Stimulated activated CD8-positive, alpha-beta memory T cell treated with anti-CD3 and anti-CD28 coated beads, Interleukin-7, amount 100 ng/mL, for 48 hours (primary cell): ENCODE data around the gene OR2M7.
"Not testable (repeated sequence)": the region's sequence is repeated elsewhere in the genome, so short reads cannot be mapped to it uniquely, and the experiment has no call there.

ENCODE experiments used
- DNase-seq, 2 donors: peaks; one replicate each; pipeline ENCODE4 v3.0.0-alpha.2; 2020; ENCODE audit warnings: low read depth in 1 of 2; ENCODE audit errors: extremely low read depth in 1 of 2

The OR2M7 gene

GRCh38 chr1:248324468-248324867, at the start of gene OR2M7:
Gene OR2M7 (minus strand): TSS chr1:248324568. CDS start chr1:248324568, 0 bp downstream.
- DNase-seq, result no peak

GRCh38 chr1:248373761-248374160, 49.4 kb upstream of the OR2M7 start:
- DNase-seq, result no peak

GRCh38 chr1:248372394-248372793, 48.0 kb upstream of the OR2M7 start:
- no peak for DNase-seq

GRCh38 chr1:248366609-248367008, 42.2 kb upstream of the OR2M7 start:
- DNase-seq, result no peak

- no peak for DNase-seq
Observed at GRCh38 chr1:248361121-248361715, 36.9 kb upstream of the OR2M7 start, which contains the start of gene OR2T4. Gene OR2T4 (plus strand): TSS chr1:248361665. CDS start chr1:248361665, 0 bp downstream.

- no peak for DNase-seq
Observed at GRCh38 chr1:248359415-248359814, 35.0 kb upstream of the OR2M7 start.

GRCh38 chr1:248348475-248348874, 24.1 kb upstream of the OR2M7 start, which contains the start of gene OR14C36:
Gene OR14C36 (plus strand): TSS chr1:248348775. CDS start chr1:248348775, 0 bp downstream.
- no peak for DNase-seq

GRCh38 chr1:248343451-248343850, 19.1 kb upstream of the OR2M7 start:
- DNase-seq, result no peak

- no peak for DNase-seq
Observed at GRCh38 chr1:248316796-248317195, 7.6 kb downstream of the OR2M7 start.

GRCh38 chr1:248306740-248307139, 17.6 kb downstream of the OR2M7 start:
- DNase-seq, result not testable (repeated sequence)

- no peak for DNase-seq
Observed at GRCh38 chr1:248306103-248306502, 18.3 kb downstream of the OR2M7 start.

- not testable (repeated sequence) for DNase-seq
Observed at GRCh38 chr1:248305672-248306071, 18.7 kb downstream of the OR2M7 start.

GRCh38 chr1:248303324-248303723, 21.0 kb downstream of the OR2M7 start, which contains the start of gene OR2T12:
Gene OR2T12 (minus strand): TSS chr1:248303424. CDS start chr1:248295578, 7,846 bp downstream.
- DNase-seq, result no peak

- DNase-seq, result no peak
Observed at GRCh38 chr1:248288391-248288790, 36.0 kb downstream of the OR2M7 start.

- no peak for DNase-seq
Observed at GRCh38 chr1:248277876-248278275, 46.5 kb downstream of the OR2M7 start, which contains the start of gene OR2T33. Gene OR2T33 (minus strand): TSS chr1:248277976. CDS start chr1:248273814, 4,162 bp downstream.
